M059J (cell line): ENCODE data around the gene ERO1B. TPM values are rescaled to one million over a fixed set of nuclear protein-coding genes. Genes with fewer than 3 reads are reported as not detected.

Experiments
- DNase-seq: peaks from one replicate; pipeline ENCODE4 v3.0.0-alpha.2; 2012; ENCODE audit warnings: low read depth
- total RNA-seq: library from RNA; depleted of rRNA; stranded (reverse); fragments of >200 nt; shearing (Covaris generic); gene quantifications from 2 replicates; pipeline ENCODE4 v1.2.3, GENCODE V29; 2014; rRNA removed

The ERO1B gene
- total RNA-seq, 1 experiment from 2014 or later = 2.5 TPM

DNA sequence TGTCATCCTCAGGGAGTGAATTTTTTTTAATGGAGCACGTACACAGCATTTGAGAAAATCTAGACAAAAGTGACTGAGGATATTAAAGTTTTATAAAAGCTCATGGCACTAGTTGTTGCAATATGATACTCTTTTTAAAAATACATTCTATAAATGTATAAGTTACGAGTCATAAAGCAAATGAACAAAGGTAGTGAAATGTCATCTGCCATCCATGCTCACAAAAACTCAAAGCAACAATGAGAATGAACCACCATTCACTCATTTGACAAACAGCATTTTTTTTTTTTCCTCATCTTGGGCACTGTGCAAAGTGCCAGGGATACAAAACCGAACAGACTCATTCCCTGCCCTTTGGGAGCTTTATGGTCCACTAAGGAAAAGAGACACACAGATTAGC lies 100.7 kb downstream of the ERO1B start:
- peak; percentile 27 for DNase-seq

- no peak for DNase-seq
Measured at GRCh38 chr1:236179634-236180033, 102.1 kb downstream of the ERO1B start.

DNA sequence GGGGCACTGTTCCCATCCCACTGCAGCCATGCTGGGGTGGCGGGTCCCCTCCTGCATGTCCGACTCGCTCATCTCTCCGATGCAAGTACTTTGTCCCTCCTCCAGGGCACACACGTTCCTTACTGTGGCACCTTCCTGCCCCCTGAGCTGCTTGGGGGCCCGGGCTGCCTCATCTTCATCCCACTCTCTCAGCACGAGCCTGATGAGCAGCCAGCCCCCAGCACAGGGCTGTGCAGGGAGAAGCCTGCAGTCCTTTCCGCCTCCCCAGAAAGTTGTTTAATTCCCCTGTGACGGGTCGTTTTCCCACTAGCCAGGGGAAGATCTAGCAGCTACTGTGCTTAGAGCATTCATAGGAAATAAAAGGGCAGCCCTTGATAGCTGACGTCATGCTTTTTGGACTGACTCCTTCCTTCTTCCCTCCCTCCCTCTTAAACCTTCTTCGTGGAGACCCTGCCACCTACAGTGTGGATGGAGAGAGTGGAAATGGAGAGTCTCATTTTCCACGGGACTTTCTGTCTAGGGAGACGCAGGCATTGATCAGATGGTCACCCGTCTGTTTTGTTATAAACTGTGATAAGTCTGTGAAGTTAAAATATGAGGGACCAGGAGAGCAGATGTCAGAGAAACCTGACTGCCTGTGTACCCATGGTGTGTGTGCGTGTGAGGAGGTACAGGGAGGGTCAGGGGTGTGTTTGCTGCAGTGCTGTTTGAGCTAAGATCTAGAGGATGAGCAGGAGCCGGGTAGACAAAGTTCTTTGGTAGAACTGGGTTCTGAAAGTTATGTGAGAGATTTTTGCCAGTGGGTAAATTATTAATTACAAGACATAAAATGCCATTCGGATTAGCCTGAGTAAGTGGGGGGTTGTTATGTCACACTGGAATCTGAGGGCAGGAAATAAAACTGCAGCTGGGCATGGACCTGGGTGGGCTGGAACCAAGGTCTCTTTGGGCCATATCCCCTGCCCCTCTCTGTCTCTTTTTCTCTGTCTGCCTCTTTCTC lies 105.1 kb downstream of the ERO1B start:
- DNase-seq = peak; percentile 26

DNA sequence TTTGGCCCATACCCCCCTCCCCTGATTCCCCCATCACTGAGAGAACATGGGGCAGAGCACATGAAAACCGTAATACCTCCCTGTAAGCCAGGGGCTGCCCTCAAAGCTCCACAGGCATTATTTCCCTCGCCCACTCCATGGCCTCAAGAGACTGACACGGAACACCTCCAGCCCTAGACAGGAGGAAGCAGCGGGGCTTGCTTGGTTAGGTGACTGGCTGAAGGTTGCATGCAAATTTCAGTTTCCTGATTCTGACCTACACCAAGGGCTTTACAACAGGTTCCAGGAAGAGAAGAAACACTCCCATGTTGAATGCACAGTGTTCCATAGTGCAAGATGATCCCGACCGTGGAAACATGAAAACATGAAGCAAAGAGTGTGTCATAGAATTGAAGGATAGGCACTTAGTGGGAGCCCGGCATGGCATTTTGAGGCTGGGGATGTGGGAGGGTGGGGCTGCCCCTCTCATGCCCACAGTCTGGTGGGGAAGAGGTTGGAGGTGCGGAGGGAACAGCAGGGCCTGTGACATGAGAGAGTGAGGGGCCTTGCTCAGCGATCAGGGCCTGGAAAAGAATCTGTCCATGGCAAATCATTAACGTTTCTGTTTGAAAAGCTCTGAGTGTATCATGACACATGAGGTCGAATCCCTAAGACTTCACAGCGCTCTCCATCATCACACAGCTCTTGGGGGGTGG lies 106.0 kb downstream of the ERO1B start:
- no peak for DNase-seq

GRCh38 chr1:236173174-236173767 lies 108.5 kb downstream of the ERO1B start:
- no peak for DNase-seq

DNA sequence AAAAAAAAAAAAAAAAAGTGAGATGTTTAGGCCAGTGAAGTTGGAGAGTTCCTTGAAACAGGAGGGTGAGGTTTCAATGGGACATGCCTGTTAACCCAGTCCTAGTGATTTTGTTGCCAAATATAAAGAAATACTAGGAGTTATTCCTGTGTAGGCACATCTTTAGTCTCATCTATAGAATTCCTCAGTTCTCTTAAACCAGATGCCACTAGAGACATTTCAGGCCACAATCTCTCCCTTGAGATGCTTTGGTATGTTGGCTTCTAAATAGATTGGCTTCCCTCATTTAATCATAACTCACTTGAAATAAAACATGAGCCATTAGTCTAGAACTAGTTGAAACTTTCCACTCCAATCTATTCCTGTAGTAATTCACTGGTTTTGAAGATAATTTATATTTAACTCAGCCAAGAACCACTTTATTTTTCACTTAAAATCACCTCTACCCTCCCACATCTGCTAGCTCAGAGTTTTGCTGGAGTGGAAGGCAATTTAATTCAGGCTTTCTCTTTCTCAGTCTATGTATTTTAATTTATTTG lies 109.6 kb downstream of the ERO1B start:
- DNase-seq = no peak

DNA sequence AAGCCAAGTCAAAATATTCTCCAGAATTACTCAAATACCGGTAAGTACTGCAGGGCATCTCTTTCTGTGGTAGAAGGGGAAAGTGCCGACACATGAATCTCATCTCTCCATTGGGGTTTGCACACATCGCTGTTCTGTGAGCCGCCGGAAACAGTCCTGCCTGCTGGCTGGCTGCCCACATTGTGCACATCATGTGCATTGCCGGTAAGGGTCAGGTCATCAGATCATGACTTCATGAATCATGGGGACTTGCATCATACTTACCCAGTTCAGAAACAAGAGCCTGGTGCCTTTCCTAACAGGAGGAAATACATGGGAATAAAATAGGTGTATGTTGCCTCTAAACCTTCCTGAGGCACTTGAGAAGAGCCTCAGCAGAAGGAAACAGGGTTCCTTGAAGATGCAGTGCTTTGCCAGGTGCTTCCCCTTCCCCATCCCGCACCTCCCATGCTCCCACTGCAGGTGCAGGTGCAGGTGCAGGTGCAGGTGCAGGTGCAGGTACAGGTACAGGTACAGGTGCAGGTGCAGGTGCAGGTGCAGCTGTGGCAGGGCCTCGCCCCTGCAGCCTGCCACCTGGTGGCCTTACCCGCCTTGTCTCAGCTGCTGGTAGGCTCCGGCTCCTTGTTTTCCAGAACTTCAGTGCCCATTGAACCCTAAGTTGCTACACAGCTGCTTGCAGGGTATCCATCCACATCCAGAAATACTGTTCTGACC lies 112.9 kb downstream of the ERO1B start:
- DNase-seq = peak; percentile 62

- no peak for DNase-seq
Measured at GRCh38 chr1:236167578-236167977, 114.2 kb downstream of the ERO1B start.

- peak; percentile 26 for DNase-seq
Measured at GRCh38 chr1:236167154-236167553, 114.6 kb downstream of the ERO1B start.

- no peak for DNase-seq
Measured at GRCh38 chr1:236166041-236166440, 115.7 kb downstream of the ERO1B start.

Other genes with a start within 250 kb of the ERO1B start
- 33.1 and 60.4 TPM in 2 replicates for gene NID1, start 216.9 kb downstream of the ERO1B start, total RNA-seq
- 10.2 and 14.2 TPM in 2 replicates for gene GPR137B, start 139.4 kb downstream of the ERO1B start, total RNA-seq
- gene EDARADD, start 112.3 kb upstream of the ERO1B start, total RNA-seq = 0.05 and 1.2 TPM in 2 replicates
- 62.4 and 69.0 TPM in 2 replicates for gene LGALS8, start 242.0 kb upstream of the ERO1B start, total RNA-seq